Measurements from ENCODE around the gene TMEM79.

Gene TMEM79

GRCh38 chr1:156241926-156242325 lies 42.2 kb upstream of the TMEM79 start, which contains the start of gene BGLAP:
TSS of gene BGLAP (plus strand) at chr1:156242184. CDS start at chr1:156242232, 48 bp downstream.
- TF ChIP-seq EZH2phosphoT487 (IDR thresholded peaks at IDR 0.05; ENCODE audit: low read depth) (no peak), CTCF (IDR thresholded peaks at IDR 0.05; ENCODE audit: low read depth, low read length) (no peak)
- Histone ChIP-seq H3K4me2 (ENCODE audit: low read length) (no peak within 1 kb of the TSS), H3K79me2 (ENCODE audit: low read length) (no peaks in the 10 kb centered on the region), H2AFZ (ENCODE audit: low read depth, low read length) (no peak within 1 kb of the TSS), H3K9ac (ENCODE audit: low read length) (no peak within 1 kb of the TSS), H3K36me3 (replicated peaks; ENCODE audit: low read depth, low read length) (peaks cover 5% of the 10 kb centered on the region), H4K20me1 (ENCODE audit: insufficient read depth, low read length) (0 out of 2 replicates have a peak, but pooled peaks cover 3% of the 10 kb centered on the region), H3K4me3 (ENCODE audit: low read length) (no peak within 1 kb of the TSS), H3K4me1 (ENCODE audit: low read length) (no peaks in the 10 kb centered on the region), H3K27me3 (ENCODE audit: low read depth, low read length) (no peaks in the 10 kb centered on the region), H3K9me3 (ENCODE audit: insufficient read depth, low read length) (no peaks in the 10 kb centered on the region), H3K27ac (ENCODE audit: low read length) (no peak within 1 kb of the TSS)

GRCh38 chr1:156242738-156243137 lies 41.4 kb upstream of the TMEM79 start:
- H3K4me2 ChIP-seq (ENCODE audit: low read length): no peak overlapping the region

GRCh38 chr1:156244126-156244525 lies 40.0 kb upstream of the TMEM79 start:
- no peak for TF ChIP-seq CTCF (IDR thresholded peaks at IDR 0.05; ENCODE audit: low read depth, low read length)
- TF ChIP-seq EZH2phosphoT487 (IDR thresholded peaks at IDR 0.05; ENCODE audit: low read depth): no peak
- Histone ChIP-seq H3K9ac (ENCODE audit: low read length) (no peak overlapping the region), H2AFZ (ENCODE audit: low read depth, low read length) (no peak overlapping the region), H3K4me1 (ENCODE audit: low read length) (no peaks in the 10 kb centered on the region), H3K9me3 (ENCODE audit: insufficient read depth, low read length) (no peaks in the 10 kb centered on the region), H3K27me3 (ENCODE audit: low read depth, low read length) (no peaks in the 10 kb centered on the region), H4K20me1 (ENCODE audit: insufficient read depth, low read length) (peaks cover 4% of the 10 kb centered on the region; the same call in 1 of the 2 replicates), H3K4me3 (ENCODE audit: low read length) (no peak overlapping the region), H3K79me2 (ENCODE audit: low read length) (no peaks in the 10 kb centered on the region), H3K27ac (ENCODE audit: low read length) (no peak overlapping the region), H3K36me3 (replicated peaks; ENCODE audit: low read depth, low read length) (peaks cover 3% of the 10 kb centered on the region), H3K4me2 (ENCODE audit: low read length) (no peak overlapping the region)

More at GRCh38 chr1:156242738-156243137, 41.4 kb upstream of the TMEM79 start:
- Histone ChIP-seq H3K27me3 (ENCODE audit: low read depth, low read length) (no peaks in the 10 kb centered on the region), H3K36me3 (replicated peaks; ENCODE audit: low read depth, low read length) (peaks cover 5% of the 10 kb centered on the region), H3K4me3 (ENCODE audit: low read length) (no peak overlapping the region), H4K20me1 (ENCODE audit: insufficient read depth, low read length) (0 out of 2 replicates have a peak, but pooled peaks cover 4% of the 10 kb centered on the region), H3K9me3 (ENCODE audit: insufficient read depth, low read length) (no peaks in the 10 kb centered on the region), H2AFZ (ENCODE audit: low read depth, low read length) (no peak overlapping the region), H3K4me1 (ENCODE audit: low read length) (no peaks in the 10 kb centered on the region), H3K27ac (ENCODE audit: low read length) (no peak overlapping the region), H3K9ac (ENCODE audit: low read length) (no peak overlapping the region), H3K79me2 (ENCODE audit: low read length) (no peaks in the 10 kb centered on the region)
- TF ChIP-seq CTCF (IDR thresholded peaks at IDR 0.05; ENCODE audit: low read depth, low read length) (no peak), EZH2phosphoT487 (IDR thresholded peaks at IDR 0.05; ENCODE audit: low read depth) (no peak)

GRCh38 chr1:156244712-156245111 lies 39.4 kb upstream of the TMEM79 start:
- H3K27ac ChIP-seq (ENCODE audit: low read length): no peak overlapping the region
- no peak overlapping the region for H3K4me2 ChIP-seq (ENCODE audit: low read length)
- H3K79me2 ChIP-seq (ENCODE audit: low read length): no peaks in the 10 kb centered on the region
- no peak overlapping the region for H3K4me3 ChIP-seq (ENCODE audit: low read length)
- no peak overlapping the region for H3K9ac ChIP-seq (ENCODE audit: low read length)
- H4K20me1 ChIP-seq (ENCODE audit: insufficient read depth, low read length): peaks cover 4% of the 10 kb centered on the region; the same call in 1 of the 2 replicates
- no peaks in the 10 kb centered on the region for H3K4me1 ChIP-seq (ENCODE audit: low read length)
- no peak overlapping the region for H2AFZ ChIP-seq (ENCODE audit: low read depth, low read length)
- H3K36me3 ChIP-seq (replicated peaks; ENCODE audit: low read depth, low read length): no peaks in the 10 kb centered on the region
- H3K27me3 ChIP-seq (ENCODE audit: low read depth, low read length): no peaks in the 10 kb centered on the region
- H3K9me3 ChIP-seq (ENCODE audit: insufficient read depth, low read length): no peaks in the 10 kb centered on the region
- no peak for TF ChIP-seq CTCF (IDR thresholded peaks at IDR 0.05; ENCODE audit: low read depth, low read length)
- no peak for TF ChIP-seq EZH2phosphoT487 (IDR thresholded peaks at IDR 0.05; ENCODE audit: low read depth)

Measured in OCI-LY3 (cell line).